ENCODE measurements around the gene CBLN3. TPM values are rescaled to one million over a fixed set of nuclear protein-coding genes. Genes with fewer than 3 reads are reported as not detected.

Gene CBLN3
- total RNA-seq, 4 donors from 2014 or later, result 0.79 to 9.7 (median 1.6) TPM

GRCh38 chr14:24435998-24436354 lies 6.5 kb upstream of the CBLN3 start:
- Histone ChIP-seq H3K4me1 (peaks cover 7 to 54% (median 17%) of the 10 kb centered on the region in 4 donors), H3K27ac (peak overlapping the region; percentile 19 to 69 (median 40)), H3K36me3 (peaks cover 0 to 34% (median 12%) of the 10 kb centered on the region in 4 donors), H3K9me3 (no peaks in the 10 kb centered on the region), H3K4me3 (no peak overlapping the region), H3K27me3 (no peaks in the 10 kb centered on the region)
- intact Hi-C loops (cut with DNase I; ENCODE audit: low total_unique reads), result loop anchor here (2.0 kb wide), 1 partner anchor 103 kb away; no protein-coding TSS in a partner anchor
- no peak for DNase-seq
- 71 to 77% methylated on average over 6 of the region's 6 CpGs for WGBS, 2 donors (ENCODE audit: low coverage in 1 of 2)
- TF ChIP-seq, protein P1, sequence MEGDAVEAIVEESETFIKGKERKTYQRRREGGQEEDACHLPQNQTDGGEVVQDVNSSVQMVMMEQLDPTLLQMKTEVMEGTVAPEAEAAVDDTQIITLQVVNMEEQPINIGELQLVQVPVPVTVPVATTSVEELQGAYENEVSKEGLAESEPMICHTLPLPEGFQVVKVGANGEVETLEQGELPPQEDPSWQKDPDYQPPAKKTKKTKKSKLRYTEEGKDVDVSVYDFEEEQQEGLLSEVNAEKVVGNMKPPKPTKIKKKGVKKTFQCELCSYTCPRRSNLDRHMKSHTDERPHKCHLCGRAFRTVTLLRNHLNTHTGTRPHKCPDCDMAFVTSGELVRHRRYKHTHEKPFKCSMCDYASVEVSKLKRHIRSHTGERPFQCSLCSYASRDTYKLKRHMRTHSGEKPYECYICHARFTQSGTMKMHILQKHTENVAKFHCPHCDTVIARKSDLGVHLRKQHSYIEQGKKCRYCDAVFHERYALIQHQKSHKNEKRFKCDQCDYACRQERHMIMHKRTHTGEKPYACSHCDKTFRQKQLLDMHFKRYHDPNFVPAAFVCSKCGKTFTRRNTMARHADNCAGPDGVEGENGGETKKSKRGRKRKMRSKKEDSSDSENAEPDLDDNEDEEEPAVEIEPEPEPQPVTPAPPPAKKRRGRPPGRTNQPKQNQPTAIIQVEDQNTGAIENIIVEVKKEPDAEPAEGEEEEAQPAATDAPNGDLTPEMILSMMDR (IDR thresholded peaks at IDR 0.05), result no peak
- TF ChIP-seq POLR2AphosphoS5 (IDR thresholded peaks at IDR 0.05) (no peak), POLR2A (IDR thresholded peaks at IDR 0.05) (no peak), EP300 (IDR thresholded peaks at IDR 0.05; ENCODE audit: low read depth) (no peak)
- in situ Hi-C loops (cut with MboI; ENCODE audit: low pct_ligation_motif_present in 1 of 4, low pct_unique_long_range_greater_than_20kb in 1 of 4, low sequenced_read_pairs in 3 of 4), result loop anchor here (10.0 to 25.0 kb wide), 5 partner anchors 71 to 199 kb away; partner anchors contain the start of genes TINF2 (in 4 of the 4), GMPR2 (in 3 of the 4), NEDD8 (in 3 of the 4) and ADCY4 (in 2 of the 4)

GRCh38 chr14:24435192-24435810 lies 5.8 kb upstream of the CBLN3 start:
- Histone ChIP-seq H3K27me3 (no peaks in the 10 kb centered on the region), H3K36me3 (peaks cover 0 to 34% (median 11%) of the 10 kb centered on the region in 4 donors), H3K4me1 (peaks cover 8 to 52% (median 19%) of the 10 kb centered on the region in 4 donors), H3K4me3 (no peak overlapping the region), H3K27ac (peak overlapping the region in 1 of 4 donors; percentile 69), H3K9me3 (no peaks in the 10 kb centered on the region)
- no peak for DNase-seq
- 50 to 92% methylated on average over 1 to 2 of the region's 2 CpGs for WGBS, 2 donors (ENCODE audit: low coverage in 1 of 2)
- in situ Hi-C loops (cut with MboI; ENCODE audit: low pct_ligation_motif_present in 1 of 4, low pct_unique_long_range_greater_than_20kb in 1 of 4, low sequenced_read_pairs in 3 of 4) (loop anchor here (10.0 to 25.0 kb wide), 5 partner anchors 70 to 198 kb away; partner anchors contain the start of genes TINF2 (in 4 of the 4), GMPR2 (in 3 of the 4), NEDD8 (in 3 of the 4) and ADCY4 (in 2 of the 4)), intact Hi-C loops (cut with DNase I; ENCODE audit: low total_unique reads) (no loop called here)
- TF ChIP-seq EP300 (IDR thresholded peaks at IDR 0.05; ENCODE audit: low read depth) (no peak), POLR2AphosphoS5 (IDR thresholded peaks at IDR 0.05) (no peak), POLR2A (IDR thresholded peaks at IDR 0.05) (no peak)
- TF ChIP-seq, protein P1 (IDR thresholded peaks at IDR 0.05), result no peak

DNA sequence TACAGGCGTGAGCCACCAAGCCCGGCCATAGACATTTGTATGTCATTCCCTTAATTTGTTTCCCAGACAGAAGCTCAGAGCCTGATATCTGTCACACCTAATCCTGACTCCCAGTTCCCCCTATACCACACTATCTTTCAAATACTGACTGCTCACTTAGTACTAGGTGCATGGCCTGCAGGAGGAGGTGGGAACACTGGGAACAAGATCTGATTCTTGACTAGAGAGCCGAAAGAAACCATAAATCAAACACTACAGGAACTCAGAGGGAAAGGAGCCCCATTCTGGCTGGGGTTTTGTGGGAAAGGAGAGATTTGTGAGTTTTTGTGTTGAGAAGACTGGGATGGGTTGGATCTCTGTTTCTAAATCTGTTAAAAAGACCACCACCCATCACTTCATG lies 5.2 kb upstream of the CBLN3 start:
- 83 to 90% methylated on average over 1 to 3 of the region's 3 CpGs for WGBS, 2 donors (ENCODE audit: low coverage in 1 of 2)
- in situ Hi-C loops (cut with MboI; ENCODE audit: low pct_ligation_motif_present in 1 of 4, low pct_unique_long_range_greater_than_20kb in 1 of 4, low sequenced_read_pairs in 3 of 4), result loop anchor here (5.0 to 25.0 kb wide), 7 partner anchors 70 to 197 kb away; partner anchors contain the start of genes TINF2 (in 4 of the 4), ADCY4 (in 3 of the 4), GMPR2 (in 3 of the 4) and NEDD8 (in 3 of the 4)
- Histone ChIP-seq H3K4me1 (peaks cover 8 to 46% (median 19%) of the 10 kb centered on the region in 4 donors), H3K9me3 (no peaks in the 10 kb centered on the region), H3K36me3 (peaks cover 0 to 28% (median 9%) of the 10 kb centered on the region in 4 donors), H3K27me3 (no peaks in the 10 kb centered on the region), H3K27ac (no peak overlapping the region), H3K4me3 (no peak overlapping the region)
- intact Hi-C loops (cut with DNase I; ENCODE audit: low total_unique reads), result no loop called here
- DNase-seq, result no peak
- no peak for TF ChIP-seq POLR2AphosphoS5 (IDR thresholded peaks at IDR 0.05)
- no peak for TF ChIP-seq EP300 (IDR thresholded peaks at IDR 0.05; ENCODE audit: low read depth)

DNA sequence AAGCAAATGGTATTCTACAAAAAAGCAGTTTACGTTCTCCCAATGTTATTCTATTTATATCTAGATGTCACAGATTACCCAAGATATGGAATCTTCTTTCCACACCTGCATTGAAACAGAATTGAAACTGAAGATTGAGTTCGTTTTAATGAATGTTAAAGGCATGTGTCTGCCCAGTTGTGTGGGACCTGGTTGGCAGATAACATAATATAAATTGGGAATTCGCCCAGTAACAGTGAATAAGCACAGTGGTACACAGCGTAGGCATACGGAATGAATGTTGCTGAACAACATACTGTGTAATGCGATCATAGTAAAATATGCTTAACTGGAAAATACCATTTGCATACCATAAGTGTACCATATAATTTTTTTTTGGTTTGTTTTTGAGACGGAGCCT lies 4.6 kb upstream of the CBLN3 start:
- no peaks in the 10 kb centered on the region for H3K27me3 ChIP-seq
- no peak overlapping the region for H3K27ac ChIP-seq
- no peak overlapping the region for H3K4me3 ChIP-seq
- TF ChIP-seq, protein P1 (IDR thresholded peaks at IDR 0.05), result no peak
- WGBS, 2 donors (ENCODE audit: low coverage in 1 of 2), result 82 to 86% methylated on average over 4 to 7 of the region's 7 CpGs
- intact Hi-C loops (cut with DNase I; ENCODE audit: low total_unique reads) (no loop called here), in situ Hi-C loops (cut with MboI; ENCODE audit: low pct_ligation_motif_present in 1 of 4, low pct_unique_long_range_greater_than_20kb in 1 of 4, low sequenced_read_pairs in 3 of 4) (loop anchor here (5.0 to 25.0 kb wide), 7 partner anchors 69 to 197 kb away; partner anchors contain the start of genes TINF2 (in 4 of the 4), ADCY4 (in 3 of the 4), GMPR2 (in 3 of the 4) and NEDD8 (in 3 of the 4))
- H3K4me1 ChIP-seq, result peaks cover 13 to 48% (median 25%) of the 10 kb centered on the region in 4 donors
- H3K9me3 ChIP-seq, result no peaks in the 10 kb centered on the region
- no peak for DNase-seq
- H3K36me3 ChIP-seq, result peaks cover 0 to 28% (median 9%) of the 10 kb centered on the region in 4 donors
